ENCODE data around the gene DIPK1B. TPM values are rescaled to one million over a fixed set of nuclear protein-coding genes. Genes with fewer than 3 reads are reported as not detected.

Gene DIPK1B
- total RNA-seq, 1 experiment from 2014 or later = 4.5 TPM

DNA sequence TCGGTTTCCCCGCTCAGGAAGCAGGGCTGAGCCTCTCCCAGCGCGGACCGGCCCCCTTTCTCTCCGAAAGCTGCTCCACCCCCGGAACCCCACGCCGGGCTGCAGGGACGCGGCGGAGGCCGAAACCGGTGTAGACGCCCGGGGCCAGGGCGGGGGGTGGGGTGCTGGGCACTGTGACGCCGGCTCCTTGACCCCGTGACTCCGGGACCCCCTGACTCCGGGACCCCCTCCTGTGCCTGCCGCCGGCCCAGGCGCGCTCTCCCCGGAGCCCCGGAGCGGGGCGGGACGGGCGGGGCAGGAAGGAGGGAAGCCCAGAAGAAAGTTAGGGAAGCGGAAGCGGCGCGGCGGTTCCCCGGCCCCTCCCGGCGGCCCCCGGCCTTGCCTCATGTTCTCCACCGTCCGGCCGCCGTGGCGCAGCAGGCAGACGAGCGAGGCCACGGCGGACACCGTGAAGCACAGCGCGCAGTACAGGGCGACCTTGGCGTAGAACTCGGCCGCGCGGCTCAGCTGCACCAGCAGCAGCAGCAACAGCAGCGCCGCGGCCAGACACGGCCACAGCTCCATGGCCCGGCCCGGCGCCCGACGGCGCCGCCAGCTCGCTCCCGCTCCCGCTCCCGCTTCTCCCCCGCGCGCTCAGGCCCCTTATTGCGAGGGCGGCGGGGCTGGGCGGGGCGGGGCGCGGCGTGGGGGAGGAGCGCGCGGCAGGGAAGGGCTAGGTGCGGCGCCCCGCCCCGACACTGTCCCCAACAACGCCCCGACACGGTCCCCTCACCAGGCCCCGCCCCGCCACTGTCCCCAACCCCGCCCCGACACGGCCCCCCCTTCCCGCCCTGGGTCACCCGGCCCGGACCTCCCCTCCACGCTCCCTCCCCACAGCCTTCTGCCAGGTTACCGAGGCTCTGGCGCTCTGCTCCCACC, 25.3 kb upstream of the DIPK1B start, which contains the start of gene AGPAT2:
Gene AGPAT2 (minus strand): TSS at position 664 of the 918 bp plus-strand sequence. CDS start 100 bp downstream, at position 564.
- peak; percentile 38 for DNase-seq (ENCODE audit: low read depth)

DNA sequence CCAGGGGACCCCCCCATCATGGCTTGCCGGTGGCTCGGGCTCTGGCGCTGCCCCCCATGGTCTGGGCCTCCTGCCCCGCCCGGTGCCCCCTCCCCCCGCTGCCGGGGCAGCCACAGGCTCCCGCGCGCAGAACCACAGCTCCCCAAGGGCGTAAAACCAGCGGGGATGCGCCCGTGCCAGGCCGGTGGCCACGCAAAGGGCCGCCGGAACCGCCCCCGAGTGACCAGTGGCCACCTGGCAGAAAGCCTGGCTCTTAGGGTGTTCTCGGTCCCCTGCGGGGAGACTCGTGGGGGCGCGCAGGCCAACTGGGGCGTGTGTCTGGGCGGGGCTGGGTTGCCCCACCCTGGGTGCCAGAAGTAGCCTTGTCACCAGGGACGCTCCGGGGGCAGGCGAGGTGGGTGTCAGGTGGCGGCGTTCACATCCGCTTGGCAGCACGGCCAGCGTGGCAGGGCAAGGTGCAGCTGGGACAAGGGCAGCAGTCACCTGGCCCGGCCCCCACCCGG, 24.6 kb upstream of the DIPK1B start:
- no peak for DNase-seq (ENCODE audit: low read depth)

DNA sequence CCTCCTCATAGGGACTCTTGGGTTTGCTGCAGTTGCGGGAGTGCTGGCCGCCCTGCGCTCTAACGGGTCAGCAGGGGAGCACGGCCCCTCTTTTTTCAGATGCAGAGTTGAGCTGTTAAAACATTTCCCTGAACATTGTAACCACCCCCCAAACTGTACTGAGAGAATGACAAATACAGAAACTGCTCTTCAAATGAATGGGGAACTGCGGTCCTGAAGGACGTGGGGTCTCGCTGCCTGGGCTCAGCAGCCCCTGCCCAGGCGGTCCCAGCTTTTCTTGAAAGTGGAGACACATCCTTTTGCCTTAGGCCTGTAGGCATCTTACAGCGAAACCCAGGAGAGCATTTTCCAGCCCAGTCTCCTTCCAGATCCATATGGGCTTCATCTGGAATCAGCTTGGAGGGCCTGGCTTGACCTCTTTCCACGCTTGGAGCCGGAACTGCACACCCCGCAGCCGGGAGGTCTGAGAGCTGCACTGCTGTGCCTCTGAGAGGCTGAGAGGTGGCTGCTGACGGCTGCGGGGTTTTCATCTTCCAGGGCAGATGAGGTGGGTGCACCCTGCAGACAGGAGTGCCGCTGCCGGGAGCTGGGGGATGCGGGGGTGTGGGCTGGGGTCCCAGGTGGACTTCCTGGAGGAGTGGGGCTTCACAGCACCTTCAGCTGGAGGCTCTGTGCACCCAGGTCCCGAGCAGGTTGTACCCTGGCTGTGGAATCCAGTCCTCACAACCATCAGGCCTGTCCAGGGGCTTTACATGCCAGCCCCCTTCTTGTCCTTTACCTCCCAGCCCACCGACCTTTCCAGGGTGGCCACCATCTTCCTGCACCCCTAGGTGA, 23.9 kb upstream of the DIPK1B start:
- no peak for DNase-seq (ENCODE audit: low read depth)

DNA sequence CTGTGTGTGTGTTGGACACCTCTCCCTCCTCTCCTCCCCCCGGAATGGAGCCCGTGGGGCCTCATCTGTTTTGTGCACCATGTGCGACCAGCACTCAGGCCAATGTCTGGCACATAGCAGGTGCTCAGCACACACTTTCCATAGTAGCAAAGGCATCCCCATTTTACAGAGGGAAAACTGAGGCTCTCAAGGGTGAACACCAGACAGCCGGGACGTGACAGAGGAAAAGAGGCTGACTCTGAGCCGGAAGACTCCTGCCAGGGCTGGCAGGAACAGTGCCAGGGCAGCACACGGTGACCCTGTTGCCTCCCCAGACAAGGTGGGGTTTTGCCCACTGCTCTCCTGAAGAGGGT, 23.3 kb upstream of the DIPK1B start:
- DNase-seq (ENCODE audit: low read depth) = no peak

DNA sequence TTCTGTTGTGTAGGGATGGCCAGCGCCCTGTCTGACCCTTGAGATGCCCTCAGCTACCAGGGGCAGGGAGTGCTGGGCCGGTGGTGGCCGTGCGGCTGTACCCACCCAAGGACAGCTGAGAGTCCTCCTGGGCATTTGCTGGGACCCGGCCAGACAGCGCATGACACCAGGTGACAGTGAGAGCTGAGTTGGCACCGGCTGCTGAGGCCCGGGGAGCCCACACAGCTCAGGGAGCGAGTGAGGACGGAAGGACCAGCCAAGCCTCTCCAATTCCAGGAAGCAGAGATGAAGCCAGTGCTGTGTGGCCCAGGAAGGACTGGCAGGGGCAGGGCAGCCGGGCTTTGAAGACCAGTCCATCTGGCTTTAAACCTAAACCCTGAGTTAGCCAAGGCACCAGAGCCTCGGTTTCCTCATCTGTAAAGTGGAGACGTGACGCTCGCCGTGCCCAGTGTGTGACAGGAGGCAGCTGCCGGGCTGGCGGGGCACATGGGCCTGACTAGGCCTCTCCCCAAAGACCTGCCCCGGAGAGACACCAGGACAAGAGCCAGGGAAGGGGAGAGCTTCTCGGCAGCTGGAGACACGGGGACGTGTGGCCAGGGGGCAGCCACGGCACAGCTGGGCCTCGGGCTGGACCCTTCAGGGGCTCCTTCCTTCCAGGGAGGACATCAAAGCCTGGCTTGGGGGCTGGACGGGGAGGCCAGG, 22.1 kb upstream of the DIPK1B start:
- no peak for DNase-seq (ENCODE audit: low read depth)

DNA sequence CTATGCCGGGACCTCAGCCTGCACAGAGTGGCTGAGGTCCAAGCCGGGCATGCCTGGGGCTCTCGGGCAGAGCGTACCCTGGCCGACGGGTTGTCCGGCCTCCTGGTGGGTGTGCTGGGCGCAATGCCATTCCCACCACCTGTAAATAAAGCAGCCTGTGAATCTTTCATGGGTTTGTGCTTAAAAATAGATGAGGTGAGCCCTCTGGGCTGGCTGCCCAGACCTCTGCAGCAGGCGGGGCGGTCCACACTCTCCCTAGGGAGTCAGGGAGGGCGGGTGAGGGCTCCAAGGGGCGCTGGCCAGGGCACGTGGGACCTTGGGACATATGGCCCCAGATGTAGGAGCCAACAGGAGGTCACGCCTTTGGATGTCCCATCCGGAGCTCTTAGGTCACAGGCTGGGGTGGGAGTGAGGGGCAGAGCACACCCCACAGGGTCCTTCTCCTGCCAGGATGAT, 21.5 kb upstream of the DIPK1B start:
- no peak for DNase-seq (ENCODE audit: low read depth)

DNA sequence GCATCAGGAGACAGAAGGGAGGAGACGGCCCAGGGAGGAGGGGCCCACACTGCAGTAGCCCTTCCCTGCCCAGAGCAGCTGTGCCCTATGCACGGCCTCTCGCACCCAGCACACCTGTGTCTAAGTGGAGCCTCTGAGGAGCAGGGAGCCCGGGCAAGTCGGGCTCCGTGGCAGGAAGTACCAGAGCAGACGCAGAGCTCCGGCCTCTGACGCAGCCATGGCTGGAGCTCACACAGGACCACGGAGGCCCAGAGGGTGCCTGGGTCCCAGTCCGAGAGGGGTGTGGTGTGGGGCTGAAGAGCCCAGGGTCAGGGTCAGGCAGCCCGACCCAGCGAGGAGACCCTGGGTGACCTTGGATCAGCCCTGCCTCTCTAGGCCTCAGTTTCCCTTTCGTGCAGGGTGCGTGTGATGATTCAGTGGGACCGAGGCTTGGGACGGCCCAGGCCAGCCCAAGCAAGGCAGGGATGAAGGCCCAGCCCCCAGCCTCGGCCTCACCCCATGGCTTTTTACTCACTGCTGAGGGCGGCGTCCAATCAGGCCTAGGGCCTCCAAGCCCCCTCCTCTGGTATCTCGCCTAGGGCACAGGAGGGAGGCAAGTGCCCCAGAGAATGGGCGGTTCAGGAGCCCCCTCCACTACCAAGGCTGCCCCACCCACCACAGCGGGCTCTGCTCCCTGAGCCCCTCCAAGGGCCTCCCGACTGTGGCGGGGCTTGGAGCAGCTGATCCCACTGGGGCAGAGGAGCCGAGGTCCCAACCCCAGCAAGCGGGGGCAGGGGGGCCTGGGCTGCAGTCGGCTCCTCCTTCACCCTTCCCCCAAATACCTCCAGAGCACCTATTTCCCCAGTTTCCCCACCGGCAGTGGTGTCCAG, 20.8 kb upstream of the DIPK1B start:
- no peak for DNase-seq (ENCODE audit: low read depth)

DNA sequence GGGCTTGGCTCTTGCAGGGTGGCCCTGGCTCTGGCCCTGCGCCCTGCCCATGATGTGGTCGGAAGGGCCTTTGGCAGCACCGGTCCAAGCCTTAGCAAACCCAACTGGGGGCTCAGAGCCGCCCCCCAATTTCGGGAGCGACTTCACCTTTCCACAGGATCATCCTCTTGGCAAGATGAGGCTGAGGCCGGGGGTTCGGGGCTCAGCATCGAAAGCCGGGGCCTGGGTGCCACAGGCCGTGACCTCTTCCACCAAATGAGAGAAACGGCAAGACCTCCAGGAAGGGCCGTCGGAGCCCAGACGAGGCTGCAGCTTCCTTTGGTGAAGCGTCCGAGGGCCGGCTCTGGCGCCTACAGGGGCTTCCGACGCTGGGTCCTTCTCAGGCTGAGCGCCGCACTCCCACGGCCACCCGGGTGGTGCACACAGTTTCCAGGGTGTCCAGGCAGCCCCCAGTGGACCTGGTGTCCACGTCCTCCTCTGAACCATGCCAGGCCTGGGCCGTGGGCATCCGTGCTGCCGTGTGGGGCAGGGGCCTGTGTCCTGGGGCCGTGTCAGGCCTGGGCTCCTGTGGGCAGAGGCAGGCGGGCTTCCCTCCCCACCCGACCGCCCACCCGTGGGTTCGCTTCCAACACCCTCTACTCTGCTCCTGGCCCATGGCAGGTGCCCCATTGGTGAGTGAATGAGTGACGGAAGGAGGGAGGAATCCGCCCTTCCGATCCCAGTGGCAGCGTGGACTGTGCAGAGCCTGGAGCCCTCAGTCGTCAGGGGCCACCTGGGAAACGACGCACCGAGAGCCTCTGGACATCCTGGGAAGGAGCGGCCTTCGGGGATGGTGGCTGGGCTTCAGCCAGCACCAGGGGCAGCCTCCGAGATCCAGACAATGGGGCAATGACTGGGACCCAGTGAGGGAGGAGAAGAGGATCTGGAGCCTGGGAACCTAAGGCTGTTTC, 19.9 kb upstream of the DIPK1B start:
- DNase-seq (ENCODE audit: low read depth) = no peak

DNA sequence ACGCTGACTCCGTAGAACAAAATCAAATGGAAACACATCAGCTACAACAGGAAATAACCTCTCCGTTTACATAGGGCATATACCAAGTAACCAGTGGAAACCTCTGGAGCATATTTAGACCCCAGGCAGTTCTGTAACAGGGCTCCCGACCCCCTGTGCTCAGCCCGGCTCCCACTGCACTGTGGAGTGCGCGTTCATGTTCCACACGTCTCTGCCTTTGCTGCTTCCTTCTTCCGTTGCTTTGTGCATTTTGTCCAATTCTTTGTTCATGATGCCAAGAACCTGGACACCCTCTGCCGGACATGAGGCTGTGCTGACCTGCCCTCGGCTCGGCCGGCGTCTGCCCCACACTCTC, 19.3 kb upstream of the DIPK1B start:
- no peak for DNase-seq (ENCODE audit: low read depth)

DNA sequence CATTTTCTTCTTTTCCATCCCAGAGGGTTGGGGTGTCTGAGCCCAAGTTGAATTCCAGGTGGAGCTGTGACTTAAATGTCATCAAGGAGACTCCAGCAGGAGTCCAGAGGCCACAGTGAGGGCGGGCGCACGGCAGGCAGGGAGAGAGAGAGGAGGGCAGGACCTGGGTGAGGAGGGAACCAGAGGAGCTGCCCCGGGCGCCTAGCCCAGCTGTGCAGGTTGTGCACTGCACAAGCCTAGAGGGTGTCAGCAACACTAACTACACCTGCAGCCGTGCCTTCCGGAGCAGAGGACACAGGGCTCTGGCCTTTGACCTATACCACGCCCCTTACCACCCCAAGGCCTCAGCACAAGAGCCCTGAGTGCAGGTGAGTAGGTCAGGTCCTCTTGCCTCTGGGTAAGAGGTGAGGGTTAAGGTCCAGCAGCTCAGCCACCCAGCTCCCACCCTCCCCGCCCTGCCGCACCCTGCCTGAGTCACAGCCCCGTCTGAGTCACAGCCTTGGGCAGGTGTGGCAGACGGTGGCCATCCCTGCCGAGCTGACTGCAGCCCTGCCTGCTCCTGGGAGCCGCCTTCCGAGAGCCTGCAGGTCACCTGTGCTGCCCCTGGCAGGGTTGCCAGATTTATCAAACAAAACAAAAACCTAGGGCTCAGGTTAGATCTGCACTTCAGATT, 18.7 kb upstream of the DIPK1B start:
- peak; percentile 65 for DNase-seq (ENCODE audit: low read depth)

DNA sequence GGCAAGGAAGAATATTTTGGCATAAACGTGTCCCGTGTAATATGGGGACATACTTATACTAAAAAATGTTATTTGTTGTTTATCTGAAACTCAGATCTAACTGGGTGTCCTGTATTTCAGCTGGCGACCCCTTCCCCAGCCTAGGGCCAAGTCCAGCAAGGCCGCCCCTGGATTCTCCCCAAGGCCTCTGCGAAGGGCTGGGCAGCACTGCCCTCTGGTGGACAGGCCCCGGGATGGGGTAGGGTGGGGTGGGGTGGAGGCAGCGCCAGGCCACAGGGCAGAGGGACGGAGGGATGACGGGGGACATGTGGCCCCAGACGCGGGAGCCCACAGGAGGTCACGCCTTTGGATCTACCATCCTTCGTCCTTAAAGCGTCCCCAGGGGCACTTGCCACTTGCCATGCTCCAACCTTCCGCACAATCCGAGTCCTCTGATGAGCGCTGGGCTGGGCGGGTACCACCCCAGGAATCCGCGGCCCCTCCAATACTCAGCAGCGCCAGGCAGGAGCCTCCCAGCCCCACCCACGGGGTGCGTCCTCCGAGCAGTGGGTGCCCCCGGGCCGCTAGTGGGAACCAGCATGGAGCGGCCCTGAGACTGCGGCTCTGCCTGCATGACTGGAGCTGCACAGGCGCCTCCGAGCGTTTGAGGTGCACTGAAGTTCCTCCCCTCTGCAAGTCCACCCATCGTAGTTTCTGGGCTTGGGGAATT, 18.1 kb upstream of the DIPK1B start:
- no peak for DNase-seq (ENCODE audit: low read depth)

DNA sequence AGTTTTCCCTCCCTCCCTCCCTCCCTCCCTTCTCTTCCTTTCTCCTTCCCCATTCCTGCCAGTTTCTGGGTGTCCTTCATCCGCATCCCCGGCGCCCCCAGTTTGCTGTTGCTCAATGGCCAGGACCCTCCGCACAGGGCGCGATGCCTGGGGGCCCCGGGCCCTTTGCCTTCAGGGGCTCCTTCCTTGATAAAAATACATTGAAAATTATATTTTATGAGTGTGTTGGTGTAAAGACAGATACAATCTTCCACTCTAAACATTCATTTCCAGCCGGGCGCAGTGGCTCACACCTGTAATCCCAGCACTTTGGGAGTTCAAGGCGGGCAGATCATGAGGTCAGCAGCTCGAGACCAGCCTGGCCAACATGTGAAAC, 17.5 kb upstream of the DIPK1B start:
- DNase-seq (ENCODE audit: low read depth) = no peak

DNA sequence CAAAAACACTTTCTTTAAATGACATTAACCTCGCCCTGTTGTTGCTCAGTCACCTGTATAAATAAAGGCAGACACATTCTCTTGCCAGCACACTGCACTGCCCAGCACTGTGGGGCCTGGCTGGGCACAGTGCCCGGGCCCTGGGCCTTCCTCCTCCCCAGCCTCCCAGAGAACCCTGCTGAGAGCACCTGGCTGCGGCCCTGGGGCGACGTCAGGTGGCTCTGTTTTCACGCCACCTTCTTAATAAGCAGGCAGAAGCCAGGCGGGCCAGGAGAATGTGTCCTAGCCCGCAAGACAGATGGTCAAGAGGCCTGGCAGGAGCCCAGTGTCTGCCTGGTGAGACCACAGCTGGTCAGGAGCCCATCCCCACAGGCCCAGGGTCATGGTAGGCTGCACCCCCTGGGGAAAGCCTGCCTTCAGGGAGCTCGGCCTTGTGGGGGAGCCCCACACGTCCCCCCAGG, 16.9 kb upstream of the DIPK1B start:
- peak; percentile 32 for DNase-seq (ENCODE audit: low read depth)

DNA sequence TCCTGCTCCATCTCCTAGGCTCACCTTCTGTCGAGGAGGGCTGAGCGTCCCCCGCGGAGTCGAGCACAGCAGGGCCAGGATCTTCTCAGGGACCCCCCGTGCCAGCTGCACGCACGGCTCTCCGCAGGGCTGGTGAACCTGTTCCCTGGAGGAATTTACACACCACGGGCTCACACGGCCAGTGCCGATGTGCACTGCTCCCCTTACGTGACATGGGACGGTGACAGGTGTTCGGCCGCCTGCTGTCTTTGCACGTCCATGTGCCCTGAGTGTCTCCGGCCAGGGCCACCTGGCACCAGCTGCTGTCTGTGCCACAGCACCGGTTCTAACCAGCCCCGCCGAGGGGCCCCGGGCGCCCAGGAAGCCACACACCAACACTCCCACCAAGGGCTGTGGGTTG, 16.4 kb upstream of the DIPK1B start:
- DNase-seq (ENCODE audit: low read depth) = no peak

DNA sequence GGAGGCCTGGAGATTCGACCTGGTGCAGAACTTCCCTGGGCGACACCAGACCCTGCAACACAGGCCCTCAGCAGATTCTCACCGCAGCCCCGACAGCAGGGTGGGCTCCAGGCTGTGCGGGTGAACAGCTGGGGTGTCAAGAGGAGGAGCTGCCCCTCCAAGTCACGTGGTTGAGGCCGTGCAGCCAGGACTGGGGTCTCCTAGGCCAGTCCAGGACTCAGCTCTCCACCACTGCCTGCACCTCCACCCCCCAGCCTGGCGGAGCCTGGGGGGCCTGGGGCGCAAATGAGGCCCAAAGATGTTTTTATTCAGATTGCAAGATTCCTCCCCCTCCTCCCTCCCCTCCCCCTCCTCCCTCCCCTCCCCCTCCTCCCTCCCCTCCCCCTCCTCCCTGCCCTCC, 15.9 kb upstream of the DIPK1B start:
- DNase-seq (ENCODE audit: low read depth) = no peak

DNA sequence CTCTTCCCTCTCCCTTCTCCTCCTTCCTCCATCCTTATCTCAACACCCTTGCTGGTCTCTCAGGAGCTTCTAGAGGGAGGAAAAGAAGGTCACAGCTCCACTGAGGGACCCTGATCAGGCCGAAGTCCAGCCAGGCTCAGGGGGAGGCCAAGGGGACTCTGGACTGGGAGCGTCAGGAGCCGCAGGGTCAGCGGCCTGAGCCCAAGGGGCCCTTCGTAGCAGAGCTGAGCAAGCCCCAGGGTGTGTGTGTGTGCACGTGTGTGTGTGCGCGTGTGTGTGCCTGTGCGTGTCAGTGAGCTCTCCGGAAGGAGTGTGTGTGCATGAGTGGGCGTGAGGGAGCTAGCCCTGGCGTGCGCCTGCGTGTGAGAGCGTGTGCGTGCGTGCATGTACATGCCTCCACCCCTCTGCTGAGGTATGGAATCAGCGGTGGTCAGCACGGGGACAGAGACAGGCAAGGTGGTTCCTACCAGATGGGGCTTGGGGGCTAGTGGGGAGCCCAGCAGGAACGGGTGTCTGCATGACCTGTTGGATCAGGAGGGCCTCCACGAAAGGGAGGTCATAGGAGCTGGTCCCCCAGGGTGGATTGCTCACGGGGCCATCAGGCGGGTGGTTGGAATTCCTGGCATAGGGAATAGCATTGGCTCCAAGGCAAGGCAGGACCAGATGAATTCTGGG, 15.1 kb upstream of the DIPK1B start:
- no peak for DNase-seq (ENCODE audit: low read depth)

DNA sequence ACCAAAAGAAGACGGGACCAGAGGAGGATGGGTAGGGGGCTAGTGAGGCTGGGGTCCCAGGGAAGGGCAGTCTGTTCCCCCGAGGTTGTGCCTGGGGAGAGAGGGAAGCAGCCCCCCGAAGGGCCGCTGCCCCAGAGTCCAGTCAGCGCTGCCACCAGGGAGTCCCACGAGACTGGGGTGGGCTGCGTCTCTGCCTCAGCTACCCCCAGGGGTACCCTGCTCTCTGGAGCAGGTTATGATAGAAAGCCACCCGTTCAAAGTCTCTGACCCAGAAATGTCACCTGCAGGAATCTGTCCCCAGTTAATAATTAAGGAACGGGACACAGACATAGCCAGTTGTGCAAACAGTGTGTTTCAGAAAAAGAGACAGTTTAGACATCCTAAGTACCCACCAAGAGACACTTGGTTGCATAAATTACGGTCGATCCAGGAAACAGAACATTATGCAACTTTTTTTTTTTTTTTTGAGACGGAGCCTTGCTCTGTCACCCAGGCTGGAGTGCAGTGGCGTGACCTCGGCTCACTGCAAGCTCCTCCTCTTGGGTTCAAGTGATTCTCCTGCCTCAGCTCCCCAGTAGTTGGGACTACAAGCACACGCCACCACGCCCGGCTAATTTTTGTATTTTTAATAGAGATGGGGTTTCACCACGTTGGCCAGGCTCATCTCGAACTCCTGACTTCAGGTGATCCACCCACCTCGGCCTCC, 14.4 kb upstream of the DIPK1B start:
- no peak for DNase-seq (ENCODE audit: low read depth)

Data from HT1080 (cell line).